ENCODE data around the gene TRIP13.

TRIP13 gene

DNA sequence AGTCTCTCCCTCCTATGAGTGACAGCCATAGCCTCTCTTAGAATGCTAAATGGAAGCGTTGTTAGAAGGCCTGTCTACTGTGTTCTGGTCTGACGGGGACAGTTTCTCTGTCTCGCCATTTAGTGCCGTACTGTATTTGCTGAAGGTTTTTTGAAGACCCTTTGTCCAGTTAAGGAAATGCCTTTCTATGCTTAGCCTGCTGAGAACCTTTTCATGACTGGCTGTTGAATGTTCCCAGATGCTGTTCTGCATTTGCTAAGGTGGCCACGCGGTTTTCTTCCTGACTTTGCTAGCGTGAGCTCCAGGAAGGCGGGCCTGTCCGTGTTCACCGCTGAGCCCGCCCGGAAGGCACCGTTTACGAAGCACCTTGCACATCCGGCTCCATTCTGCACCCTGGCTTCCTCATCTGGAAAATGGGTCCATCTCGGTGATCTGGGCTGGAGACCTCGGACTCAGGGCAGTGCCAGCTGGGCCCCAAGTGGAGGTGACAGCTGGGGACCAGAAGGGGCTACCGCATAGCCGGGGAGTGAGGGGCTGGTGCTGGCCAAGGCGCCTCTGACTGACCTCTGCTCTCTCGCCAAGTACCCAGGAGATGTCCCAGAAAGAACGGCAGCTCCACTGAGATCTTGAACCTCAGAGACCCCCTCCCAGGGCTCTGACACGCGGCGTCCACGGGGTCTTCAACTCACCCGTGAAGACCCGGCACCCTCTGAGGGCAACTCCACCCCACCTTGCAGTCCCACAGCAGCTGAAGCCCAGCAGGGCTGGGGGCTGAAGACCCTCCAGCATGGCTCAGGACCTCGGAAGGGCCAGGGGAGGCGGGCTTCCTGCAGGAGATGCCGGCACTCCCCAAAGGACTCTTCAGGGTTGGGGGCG, 63.4 kb downstream of the TRIP13 start:
- Histone ChIP-seq H3K4me3 (ENCODE audit: low read depth in 1 of 2, low read length in 2 of 2) (no peak overlapping the region), H3K9me3 (ENCODE audit: control insufficient read depth in 1 of 2, low read length in 2 of 2) (no peaks in the 10 kb centered on the region), H3K27me3 (ENCODE audit: low read depth, low read length) (no peaks in the 10 kb centered on the region), H3K4me1 (ENCODE audit: control insufficient read depth in 1 of 2, insufficient read depth in 2 of 2, low read length in 2 of 2) (peaks cover 0 to 31% of the 10 kb centered on the region in 2 donors), H3K36me3 (ENCODE audit: control insufficient read depth in 1 of 2, insufficient read depth in 2 of 2, low read length in 2 of 2) (no peaks in the 10 kb centered on the region), H3K27ac (ENCODE audit: low read length) (no peak overlapping the region)

DNA sequence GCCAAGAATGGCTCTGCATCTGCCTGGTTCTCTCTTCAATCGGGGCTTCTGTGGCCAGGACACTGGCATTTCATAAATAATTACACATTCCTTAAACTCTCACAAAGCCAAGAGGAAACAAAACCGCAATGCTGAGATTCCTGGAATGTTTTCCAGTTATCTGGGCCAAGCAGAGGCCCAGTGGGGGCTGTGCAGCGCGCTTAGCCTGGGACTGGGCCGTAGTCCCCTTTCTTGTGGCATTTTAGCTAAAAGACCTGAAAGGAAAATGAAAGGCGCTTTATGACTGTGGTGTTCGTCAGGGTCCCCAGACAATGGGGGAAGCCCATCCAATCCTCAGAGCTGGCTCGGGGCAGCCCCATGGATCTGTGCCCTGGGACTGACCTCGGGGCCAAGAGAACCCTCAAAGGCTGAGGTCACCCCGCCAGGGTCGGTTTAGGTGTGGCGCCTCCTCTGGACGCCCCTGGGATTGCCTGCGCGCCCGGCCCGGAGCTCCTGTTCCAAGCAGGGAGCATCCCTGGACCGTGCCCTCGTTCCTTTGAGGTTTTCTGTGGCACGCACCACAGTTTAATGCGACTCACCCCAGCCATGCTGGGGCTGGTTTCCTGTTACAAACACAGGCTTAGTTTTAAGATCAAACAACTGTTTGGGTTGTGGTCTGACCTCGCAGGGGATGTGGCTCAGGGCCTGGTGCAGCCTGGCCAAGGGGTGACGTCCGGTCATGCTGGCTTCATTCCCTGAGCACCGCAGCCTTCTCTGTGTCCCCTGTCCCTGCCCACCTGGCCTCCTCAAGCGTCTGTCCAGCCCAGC, 64.5 kb downstream of the TRIP13 start:
- H3K9me3 ChIP-seq (ENCODE audit: control insufficient read depth in 1 of 2, low read length in 2 of 2) = no peaks in the 10 kb centered on the region
- H3K27me3 ChIP-seq (ENCODE audit: low read depth, low read length) = no peaks in the 10 kb centered on the region
- H3K27ac ChIP-seq (ENCODE audit: low read length) = no peak overlapping the region
- no peaks in the 10 kb centered on the region for H3K36me3 ChIP-seq (ENCODE audit: control insufficient read depth in 1 of 2, insufficient read depth in 2 of 2, low read length in 2 of 2)
- no peak overlapping the region for H3K4me3 ChIP-seq (ENCODE audit: low read depth in 1 of 2, low read length in 2 of 2)
- peaks cover 0 to 31% of the 10 kb centered on the region in 2 donors for H3K4me1 ChIP-seq (ENCODE audit: control insufficient read depth in 1 of 2, insufficient read depth in 2 of 2, low read length in 2 of 2)

DNA sequence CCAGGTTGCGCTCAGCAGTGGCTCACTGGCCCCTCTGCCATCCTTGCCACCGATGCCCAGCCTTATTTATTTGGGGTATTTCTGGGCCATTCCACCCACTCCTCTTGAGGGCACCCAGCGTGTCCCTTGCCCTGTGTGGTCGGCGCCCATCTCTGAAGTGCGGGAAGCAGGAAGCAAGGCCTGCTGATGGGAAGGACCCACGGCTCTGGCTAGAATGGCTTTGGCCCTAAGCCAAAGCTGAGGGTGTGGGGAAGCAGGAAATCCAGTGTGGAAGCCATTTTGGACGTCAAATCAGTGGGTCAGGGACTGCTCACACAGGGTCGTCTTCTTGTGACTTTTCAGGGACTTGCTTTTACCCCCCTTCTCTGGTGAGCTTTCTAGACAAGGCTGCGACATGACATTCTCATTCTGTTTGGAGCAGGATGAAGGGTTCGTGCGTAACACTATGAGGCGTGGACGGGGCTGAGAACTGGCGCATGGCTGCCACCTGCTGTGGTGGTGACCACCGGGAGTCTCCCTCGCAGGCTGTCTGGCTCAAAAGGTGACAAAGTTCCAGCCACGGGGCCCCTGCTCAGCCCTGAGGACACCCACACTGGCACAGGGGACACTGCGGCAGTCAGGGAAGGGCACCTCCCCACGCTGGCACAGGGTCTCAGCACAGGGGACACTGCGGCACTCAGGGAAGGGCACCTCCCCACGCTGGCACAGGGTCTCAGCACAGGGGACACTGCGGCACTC, 65.2 kb downstream of the TRIP13 start:
- H3K36me3 ChIP-seq (ENCODE audit: control insufficient read depth in 1 of 2, insufficient read depth in 2 of 2, low read length in 2 of 2) = no peaks in the 10 kb centered on the region
- H3K4me1 ChIP-seq (ENCODE audit: control insufficient read depth in 1 of 2, insufficient read depth in 2 of 2, low read length in 2 of 2) = peaks cover 0 to 31% of the 10 kb centered on the region in 2 donors
- no peaks in the 10 kb centered on the region for H3K9me3 ChIP-seq (ENCODE audit: control insufficient read depth in 1 of 2, low read length in 2 of 2)
- H3K27ac ChIP-seq (ENCODE audit: low read length) = no peak overlapping the region
- H3K27me3 ChIP-seq (ENCODE audit: low read depth, low read length) = no peaks in the 10 kb centered on the region
- no peak overlapping the region for H3K4me3 ChIP-seq (ENCODE audit: low read depth in 1 of 2, low read length in 2 of 2)

DNA sequence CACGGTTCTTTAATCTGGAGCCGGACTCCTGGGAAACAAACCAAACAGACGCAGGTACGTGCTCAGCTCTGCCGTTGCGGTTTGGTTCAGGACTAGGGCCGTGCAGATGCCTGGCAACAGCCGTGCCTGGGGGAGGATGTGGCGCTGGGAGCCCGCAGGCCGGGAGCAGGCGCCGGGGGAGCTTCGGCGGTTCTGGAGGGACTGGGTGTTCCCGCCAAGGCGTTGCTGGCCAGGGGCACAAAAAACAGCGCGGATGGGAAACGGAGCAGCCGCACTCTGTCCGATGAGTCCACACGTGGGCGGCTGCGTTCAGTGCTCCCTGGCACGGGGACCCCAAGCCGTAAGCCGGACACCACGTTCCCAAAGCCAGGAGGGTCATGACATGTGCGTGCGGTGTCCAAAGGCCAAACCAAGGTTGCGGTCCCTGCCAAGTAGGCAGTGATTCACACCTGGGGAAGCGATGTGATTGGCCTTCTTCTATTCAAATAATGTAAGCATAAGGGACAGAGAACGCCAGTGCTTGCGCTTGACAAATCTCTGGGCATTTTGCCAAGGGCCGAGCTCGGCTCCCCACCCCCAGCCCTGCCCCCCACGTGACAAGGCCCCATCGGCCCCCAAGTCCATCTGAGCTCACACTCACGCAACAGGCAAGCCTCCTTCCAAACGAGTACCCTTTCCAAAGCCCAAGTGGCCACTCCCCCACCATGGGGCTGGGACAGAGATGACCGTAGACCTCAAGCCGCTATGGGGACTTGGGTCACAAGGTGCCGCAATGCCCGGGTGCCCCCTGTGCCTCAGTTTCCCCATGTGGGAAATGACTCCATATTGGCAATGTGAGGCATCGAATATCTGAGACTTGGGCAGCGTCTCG, 66.3 kb downstream of the TRIP13 start:
- Histone ChIP-seq H3K4me1 (ENCODE audit: control insufficient read depth in 1 of 2, insufficient read depth in 2 of 2, low read length in 2 of 2) (peaks cover 0 to 31% of the 10 kb centered on the region in 2 donors), H3K27ac (ENCODE audit: low read length) (no peak overlapping the region), H3K4me3 (ENCODE audit: low read depth in 1 of 2, low read length in 2 of 2) (no peak overlapping the region), H3K27me3 (ENCODE audit: low read depth, low read length) (no peaks in the 10 kb centered on the region), H3K36me3 (ENCODE audit: control insufficient read depth in 1 of 2, insufficient read depth in 2 of 2, low read length in 2 of 2) (no peaks in the 10 kb centered on the region), H3K9me3 (ENCODE audit: control insufficient read depth in 1 of 2, low read length in 2 of 2) (no peaks in the 10 kb centered on the region)

DNA sequence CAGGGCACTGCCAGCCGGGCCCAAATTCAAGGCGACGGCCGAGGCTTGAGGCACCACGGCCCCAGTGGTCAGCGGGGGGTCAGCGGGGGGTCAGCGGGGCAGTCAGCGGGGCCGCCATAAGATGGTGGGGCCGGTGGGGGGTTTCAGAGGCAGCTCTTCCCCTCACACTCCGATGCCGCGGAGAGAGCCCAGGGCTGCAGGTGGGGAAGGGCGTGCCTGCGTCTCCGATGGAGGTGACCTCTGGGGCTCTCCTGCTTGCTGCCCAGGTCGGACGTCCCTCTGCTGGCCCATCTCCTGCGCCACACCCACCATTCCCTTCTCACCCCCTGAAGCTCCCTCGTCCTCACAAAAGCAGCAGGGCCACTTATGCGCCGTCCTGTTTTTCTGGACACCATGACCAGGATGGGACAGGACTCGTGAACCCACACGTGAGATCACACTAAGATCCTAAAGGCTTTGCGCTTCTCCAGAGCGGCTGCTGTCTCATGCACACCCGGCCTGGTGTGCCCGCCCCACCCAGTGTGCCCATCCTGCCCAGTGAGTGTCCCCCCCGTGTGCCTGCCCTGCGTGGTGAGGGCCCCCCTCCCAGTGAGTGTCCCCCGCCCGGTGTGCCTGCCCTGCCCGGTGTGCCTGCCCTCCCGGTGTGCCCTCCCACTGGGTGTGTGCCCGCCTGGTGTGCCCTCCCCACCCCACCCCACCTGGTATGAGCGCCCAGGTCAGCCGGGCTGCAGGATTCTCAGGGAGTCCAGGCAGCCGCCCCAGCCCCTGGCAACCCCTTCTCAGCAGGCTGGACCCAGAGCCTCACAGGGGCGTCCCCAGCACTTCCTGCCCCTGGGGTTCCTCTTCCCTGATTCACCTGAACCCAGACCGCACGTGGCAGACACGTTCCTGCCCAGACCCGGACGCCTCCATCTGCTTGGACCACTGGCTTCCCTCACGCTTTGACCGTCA, 67.2 kb downstream of the TRIP13 start:
- Histone ChIP-seq H3K9me3 (ENCODE audit: control insufficient read depth in 1 of 2, low read length in 2 of 2) (no peaks in the 10 kb centered on the region), H3K27ac (ENCODE audit: low read length) (no peak overlapping the region), H3K4me1 (ENCODE audit: control insufficient read depth in 1 of 2, insufficient read depth in 2 of 2, low read length in 2 of 2) (peaks cover 4 to 31% of the 10 kb centered on the region in 2 donors), H3K4me3 (ENCODE audit: low read depth in 1 of 2, low read length in 2 of 2) (no peak overlapping the region), H3K36me3 (ENCODE audit: control insufficient read depth in 1 of 2, insufficient read depth in 2 of 2, low read length in 2 of 2) (no peaks in the 10 kb centered on the region), H3K27me3 (ENCODE audit: low read depth, low read length) (no peaks in the 10 kb centered on the region)

DNA sequence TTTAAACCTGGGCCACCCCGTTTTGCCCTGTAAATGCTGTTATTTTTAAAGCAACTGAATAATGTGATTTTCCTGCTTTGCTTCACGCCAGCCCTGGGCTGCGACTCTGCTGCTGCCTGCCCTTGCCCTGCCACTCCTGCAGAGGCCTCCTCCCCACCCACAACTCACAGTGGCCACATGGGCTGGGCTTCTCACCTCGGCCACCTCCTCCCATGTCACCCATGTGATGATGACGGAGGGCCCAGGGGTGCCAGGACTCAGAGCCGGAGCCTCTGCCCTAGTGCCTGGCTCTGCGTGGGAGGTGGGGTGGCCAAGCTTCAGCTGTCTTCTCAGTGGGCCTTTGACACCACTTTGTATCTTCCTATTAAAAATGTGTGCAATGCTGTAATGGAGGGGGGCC, 67.9 kb downstream of the TRIP13 start:
- Histone ChIP-seq H3K4me3 (ENCODE audit: low read depth in 1 of 2, low read length in 2 of 2) (no peak overlapping the region), H3K27ac (ENCODE audit: low read length) (no peak overlapping the region), H3K4me1 (ENCODE audit: control insufficient read depth in 1 of 2, insufficient read depth in 2 of 2, low read length in 2 of 2) (peaks cover 4 to 30% of the 10 kb centered on the region in 2 donors), H3K9me3 (ENCODE audit: control insufficient read depth in 1 of 2, low read length in 2 of 2) (no peaks in the 10 kb centered on the region), H3K36me3 (ENCODE audit: control insufficient read depth in 1 of 2, insufficient read depth in 2 of 2, low read length in 2 of 2) (no peaks in the 10 kb centered on the region), H3K27me3 (ENCODE audit: low read depth, low read length) (no peaks in the 10 kb centered on the region)

DNA sequence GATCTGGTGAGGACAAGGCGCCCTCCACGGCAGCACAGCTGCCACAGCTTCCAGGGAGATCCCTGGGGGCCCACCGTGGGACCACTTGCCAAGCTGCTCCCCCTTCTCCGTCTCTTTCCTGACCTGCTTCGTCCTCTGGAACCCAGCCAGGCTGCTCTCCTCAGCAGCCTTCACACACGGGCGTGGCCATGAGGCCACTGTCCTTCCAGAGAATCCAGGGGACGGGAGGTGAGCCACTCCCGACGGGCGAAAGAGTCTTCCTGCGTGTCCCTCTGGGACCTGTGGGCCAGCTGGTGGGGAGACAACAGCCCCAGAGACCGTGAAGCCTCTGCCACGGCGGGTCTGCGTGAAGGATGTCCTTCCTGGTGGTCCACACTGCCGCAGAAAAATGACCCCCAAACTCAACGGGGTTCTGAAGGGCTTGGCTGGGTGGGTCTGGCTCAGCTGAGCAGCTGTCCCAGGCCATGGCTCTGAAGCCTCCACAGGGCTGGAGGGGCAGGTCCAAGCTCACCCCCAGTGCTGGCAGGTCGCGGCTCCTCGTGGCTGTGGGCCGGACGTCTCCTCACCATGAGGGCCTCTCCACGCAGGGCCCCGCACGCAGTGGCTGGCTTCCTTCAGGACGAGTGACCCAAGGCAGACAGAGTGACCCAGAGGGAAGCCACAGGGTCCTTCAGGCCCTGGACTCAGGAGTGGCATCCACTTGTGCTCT, 68.5 kb downstream of the TRIP13 start:
- Histone ChIP-seq H3K9me3 (ENCODE audit: control insufficient read depth in 1 of 2, low read length in 2 of 2) (no peaks in the 10 kb centered on the region), H3K27ac (ENCODE audit: low read length) (no peak overlapping the region), H3K4me3 (ENCODE audit: low read depth in 1 of 2, low read length in 2 of 2) (no peak overlapping the region), H3K4me1 (ENCODE audit: control insufficient read depth in 1 of 2, insufficient read depth in 2 of 2, low read length in 2 of 2) (peaks cover 4 to 24% of the 10 kb centered on the region in 2 donors), H3K27me3 (ENCODE audit: low read depth, low read length) (no peaks in the 10 kb centered on the region), H3K36me3 (ENCODE audit: control insufficient read depth in 1 of 2, insufficient read depth in 2 of 2, low read length in 2 of 2) (no peaks in the 10 kb centered on the region)

DNA sequence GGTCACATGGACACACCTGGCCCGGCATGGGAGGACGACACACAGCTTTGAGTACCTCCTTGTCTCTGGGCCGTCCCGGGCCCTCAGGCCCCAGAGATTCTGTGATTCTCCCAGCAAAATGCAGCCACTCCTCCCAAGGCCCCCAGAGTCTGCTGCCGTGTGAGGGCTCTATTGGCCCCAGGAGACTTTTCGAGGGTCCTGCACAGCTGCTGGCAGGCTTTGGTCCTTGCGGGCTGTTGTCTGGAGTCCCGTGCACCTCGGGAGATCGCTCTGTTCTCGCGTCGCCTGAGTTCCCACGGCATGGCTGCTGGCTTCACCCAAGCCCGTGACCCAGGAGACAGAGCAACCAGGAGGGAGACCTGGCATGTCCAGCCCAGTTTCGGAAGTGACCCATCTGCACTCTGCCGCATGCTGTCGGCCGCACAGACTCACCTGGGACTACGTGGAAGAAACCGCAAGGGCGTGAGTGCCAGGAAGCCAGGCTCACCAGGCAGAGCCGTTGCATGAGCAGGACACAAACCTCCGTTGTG, 69.1 kb downstream of the TRIP13 start:
- H3K27ac ChIP-seq (ENCODE audit: low read length) = no peak overlapping the region
- H3K36me3 ChIP-seq (ENCODE audit: control insufficient read depth in 1 of 2, insufficient read depth in 2 of 2, low read length in 2 of 2) = no peaks in the 10 kb centered on the region
- no peak overlapping the region for H3K4me3 ChIP-seq (ENCODE audit: low read depth in 1 of 2, low read length in 2 of 2)
- H3K9me3 ChIP-seq (ENCODE audit: control insufficient read depth in 1 of 2, low read length in 2 of 2) = no peaks in the 10 kb centered on the region
- no peaks in the 10 kb centered on the region for H3K27me3 ChIP-seq (ENCODE audit: low read depth, low read length)
- H3K4me1 ChIP-seq (ENCODE audit: control insufficient read depth in 1 of 2, insufficient read depth in 2 of 2, low read length in 2 of 2) = peaks cover 4 to 18% of the 10 kb centered on the region in 2 donors

DNA sequence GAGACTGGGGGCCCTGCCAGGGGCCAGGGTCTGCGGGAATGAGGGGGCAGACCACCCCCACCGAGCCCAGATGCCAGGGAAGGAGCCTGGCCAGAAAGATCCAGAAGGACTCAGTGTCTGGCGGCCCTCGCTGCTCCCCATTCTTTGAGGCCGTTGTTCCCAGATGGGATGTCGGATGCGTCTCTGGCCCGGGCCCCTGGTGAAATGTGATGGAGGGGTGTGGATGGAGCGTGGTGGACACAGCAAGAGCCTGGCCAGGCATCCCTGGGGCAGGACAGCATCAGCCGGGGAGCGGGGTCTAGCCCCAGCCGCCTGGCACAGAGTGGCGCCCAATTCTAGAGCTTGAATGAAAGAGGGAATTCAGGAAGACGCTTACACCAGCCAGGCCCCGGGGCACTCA, 69.7 kb downstream of the TRIP13 start:
- no peak overlapping the region for H3K4me3 ChIP-seq (ENCODE audit: low read depth in 1 of 2, low read length in 2 of 2)
- H3K27me3 ChIP-seq (ENCODE audit: low read depth, low read length) = no peaks in the 10 kb centered on the region
- H3K36me3 ChIP-seq (ENCODE audit: control insufficient read depth in 1 of 2, insufficient read depth in 2 of 2, low read length in 2 of 2) = no peaks in the 10 kb centered on the region
- H3K4me1 ChIP-seq (ENCODE audit: control insufficient read depth in 1 of 2, insufficient read depth in 2 of 2, low read length in 2 of 2) = peaks cover 4 to 12% of the 10 kb centered on the region in 2 donors
- no peak overlapping the region for H3K27ac ChIP-seq (ENCODE audit: low read length)
- H3K9me3 ChIP-seq (ENCODE audit: control insufficient read depth in 1 of 2, low read length in 2 of 2) = no peaks in the 10 kb centered on the region
